C4-2B (cell line): ENCODE data around the gene BRI3.

Experiments
- ZFX ChIP-seq: fragments of 450-650 bp; IDR thresholded peaks from 2 replicates; pipeline ENCODE4 v1.6.1; 2017
- TF ChIP-seq, protein P1 (sequence below): fragments of 450-650 bp; conservative IDR thresholded peaks from 2 replicates; pipeline ENCODE4 v1.5.1; 2017; ENCODE audit warnings: mild to moderate bottlenecking

DNA sequence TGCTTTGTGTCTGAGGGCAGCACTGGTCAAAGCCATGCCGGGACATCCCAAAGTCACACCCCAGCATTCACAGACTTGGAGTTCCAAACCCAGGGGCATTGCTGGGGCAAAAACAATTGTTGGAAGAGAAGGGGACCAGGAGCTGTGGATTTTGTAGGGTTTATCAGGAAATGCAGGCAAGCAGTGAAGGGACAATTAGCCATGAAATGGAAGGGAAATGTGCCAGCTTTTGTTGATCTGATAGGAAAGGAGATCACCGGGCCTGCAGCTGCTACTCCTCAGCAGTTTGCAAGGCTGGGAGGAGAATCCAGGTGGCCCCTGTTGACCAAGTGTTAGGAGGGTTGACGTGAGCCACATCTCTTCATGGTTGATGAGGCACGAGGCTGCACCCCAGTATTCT is 2.5 kb upstream of the BRI3 start:
- TF ChIP-seq, protein P1, sequence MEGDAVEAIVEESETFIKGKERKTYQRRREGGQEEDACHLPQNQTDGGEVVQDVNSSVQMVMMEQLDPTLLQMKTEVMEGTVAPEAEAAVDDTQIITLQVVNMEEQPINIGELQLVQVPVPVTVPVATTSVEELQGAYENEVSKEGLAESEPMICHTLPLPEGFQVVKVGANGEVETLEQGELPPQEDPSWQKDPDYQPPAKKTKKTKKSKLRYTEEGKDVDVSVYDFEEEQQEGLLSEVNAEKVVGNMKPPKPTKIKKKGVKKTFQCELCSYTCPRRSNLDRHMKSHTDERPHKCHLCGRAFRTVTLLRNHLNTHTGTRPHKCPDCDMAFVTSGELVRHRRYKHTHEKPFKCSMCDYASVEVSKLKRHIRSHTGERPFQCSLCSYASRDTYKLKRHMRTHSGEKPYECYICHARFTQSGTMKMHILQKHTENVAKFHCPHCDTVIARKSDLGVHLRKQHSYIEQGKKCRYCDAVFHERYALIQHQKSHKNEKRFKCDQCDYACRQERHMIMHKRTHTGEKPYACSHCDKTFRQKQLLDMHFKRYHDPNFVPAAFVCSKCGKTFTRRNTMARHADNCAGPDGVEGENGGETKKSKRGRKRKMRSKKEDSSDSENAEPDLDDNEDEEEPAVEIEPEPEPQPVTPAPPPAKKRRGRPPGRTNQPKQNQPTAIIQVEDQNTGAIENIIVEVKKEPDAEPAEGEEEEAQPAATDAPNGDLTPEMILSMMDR, result no peak
- TF ChIP-seq ZFX, result no peak
